Right lobe of liver (tissue), 6 donors: Measurements from ENCODE around the gene TSPAN5. TPM values are rescaled to one million over a fixed set of nuclear protein-coding genes. Genes with fewer than 3 reads are reported as not detected.
"Not testable (repeated sequence)": the region's sequence is repeated elsewhere in the genome, so short reads cannot be mapped to it uniquely, and the experiment has no call there.

Experiments
- ATAC-seq, 4 donors: fragments of 200-7000 bp; cut with Tn5 transposase; one replicate each; pipeline ENCODE4 v1.9.1; 2020; ENCODE audit warnings: mild to moderate bottlenecking in 4 of 4, moderate library complexity in 4 of 4
- DNase-seq, 3 donors: peaks; one replicate each; pipeline ENCODE4 v3.0.0-alpha.2; 2020
- H3K27ac ChIP-seq, 3 donors: fragments of 200-600 bp; one replicate each; pipeline ENCODE4 v1.8.0; 2022
- H3K27me3 ChIP-seq, 2 donors: fragments of 200-600 bp; one replicate each; pipeline ENCODE4 v1.8.0; 2022
- H3K36me3 ChIP-seq, 4 donors: fragments of 200-600 bp; sonication (generic) in 1 of 4; one replicate each; pipeline versions ENCODE4 v1.5.1 to v1.8.0; 2017 to 2022; ENCODE audit warnings: control low read depth in 1 of 4
- H3K4me1 ChIP-seq, 4 donors: fragments of 200-600 bp; sonication (generic) in 1 of 4; one replicate each; pipeline versions ENCODE4 v1.5.1 to v1.8.0; 2017 to 2022; ENCODE audit warnings: control low read depth in 1 of 4
- H3K4me3 ChIP-seq, 3 donors: fragments of 200-600 bp; one replicate each; pipeline ENCODE4 v1.8.0; 2022
- H3K9me3 ChIP-seq, 4 donors: fragments of 200-600 bp; sonication (generic) in 1 of 4; one replicate each; pipeline versions ENCODE4 v1.5.1 to v1.8.0; 2017 to 2022; ENCODE audit warnings: control low read depth in 1 of 4
- POLR2A ChIP-seq: fragments of 450-650 bp; IDR thresholded peaks from one replicate; pipeline ENCODE4 v1.6.1; 2017; ENCODE audit warnings: antibody characterized with exemption, mild to moderate bottlenecking
- WGBS: methylation state at CpG from one replicate; pipeline ENCODE4 v1.1.6; 2018; ENCODE audit warnings: low coverage, low lambda C conversion rate; ENCODE audit not compliant: insufficient coverage; ENCODE audit errors: missing lambda C conversion rate; 5-methylcytosine and 5-hydroxymethylcytosine counted together
- intact Hi-C, 2 donors: fragments of 100-400 bp; cut with DNase I; formaldehyde crosslinking; loops; one replicate each; pipeline versions ENCODE4 v1.11.2 to v1.14.1; 2022
- total RNA-seq, 6 experiments: library from RNA; depleted of rRNA in 2 of 6; stranded (reverse); fragments of >200 nt in 2 of 6; fragmentation: NEBNext Ultra II Directional in 3 of 6; extraction: Animal tissue kit (Norgen Biotek cat#: 25700) in 3 of 6; gene quantifications; one replicate each; pipeline versions ENCODE4 v1.1.0 to v1.2.4, GENCODE V29; 2016 to 2023
- TF ChIP-seq, protein P1 (sequence below), 4 donors: fragments of 200-600 bp in 3 of 4; fragments of 450-650 bp in 1 of 4; IDR thresholded peaks; one replicate each; pipeline versions ENCODE4 v1.5.1 to v1.8.0; 2016 to 2022; ENCODE audit warnings: antibody characterized with exemption in 4 of 4, mild to moderate bottlenecking in 2 of 4
- donor health status: DM: no; HTN: yes; CAD: no.
- donor health status: DM: no; HTN: no; CAD: no.
- donor health status: DM: no; HTN: no; CAD: no.
- donor health status: DM: no; HTN: yes; CAD: no.
- donor health status: DM: no; HTN: yes; CAD: no.

TSPAN5 gene
- total RNA-seq, 6 experiments from 2014 or later, result 0.12 to 1.2 (median 0.50) TPM

GRCh38 chr4:98467627-98468072 is 190.8 kb downstream of the TSPAN5 start:
- no peak for TF ChIP-seq POLR2A
- TF ChIP-seq, protein P1, sequence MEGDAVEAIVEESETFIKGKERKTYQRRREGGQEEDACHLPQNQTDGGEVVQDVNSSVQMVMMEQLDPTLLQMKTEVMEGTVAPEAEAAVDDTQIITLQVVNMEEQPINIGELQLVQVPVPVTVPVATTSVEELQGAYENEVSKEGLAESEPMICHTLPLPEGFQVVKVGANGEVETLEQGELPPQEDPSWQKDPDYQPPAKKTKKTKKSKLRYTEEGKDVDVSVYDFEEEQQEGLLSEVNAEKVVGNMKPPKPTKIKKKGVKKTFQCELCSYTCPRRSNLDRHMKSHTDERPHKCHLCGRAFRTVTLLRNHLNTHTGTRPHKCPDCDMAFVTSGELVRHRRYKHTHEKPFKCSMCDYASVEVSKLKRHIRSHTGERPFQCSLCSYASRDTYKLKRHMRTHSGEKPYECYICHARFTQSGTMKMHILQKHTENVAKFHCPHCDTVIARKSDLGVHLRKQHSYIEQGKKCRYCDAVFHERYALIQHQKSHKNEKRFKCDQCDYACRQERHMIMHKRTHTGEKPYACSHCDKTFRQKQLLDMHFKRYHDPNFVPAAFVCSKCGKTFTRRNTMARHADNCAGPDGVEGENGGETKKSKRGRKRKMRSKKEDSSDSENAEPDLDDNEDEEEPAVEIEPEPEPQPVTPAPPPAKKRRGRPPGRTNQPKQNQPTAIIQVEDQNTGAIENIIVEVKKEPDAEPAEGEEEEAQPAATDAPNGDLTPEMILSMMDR (IDR thresholded peaks at IDR 0.05), result peak; percentile 66 to 79 (median 76)
- H3K27ac ChIP-seq, result no peak overlapping the region
- H3K9me3 ChIP-seq, result no peaks in the 10 kb centered on the region
- 0% methylated on average over 13 of the region's 20 CpGs for WGBS
- no peaks in the 10 kb centered on the region for H3K36me3 ChIP-seq
- intact Hi-C loops, result no loop called here
- DNase-seq (peak; percentile 63 to 78 (median 69)), ATAC-seq (peak; percentile 98 to 99 (median 99))
- H3K4me1 ChIP-seq, result no peaks in the 10 kb centered on the region
- H3K27me3 ChIP-seq, result no peaks in the 10 kb centered on the region
- H3K4me3 ChIP-seq, result peak overlapping the region; percentile 22 to 31 (median 26)

- ATAC-seq, result no peak
- WGBS, result 9% methylated on average over 4 of the region's 8 CpGs
- intact Hi-C loops, result no loop called here
Measured at GRCh38 chr4:98466868-98467599, 191.4 kb downstream of the TSPAN5 start.

GRCh38 chr4:98462487-98462886 is 195.9 kb downstream of the TSPAN5 start:
- Histone ChIP-seq H3K4me3 (no peak overlapping the region), H3K27me3 (no peaks in the 10 kb centered on the region), H3K36me3 (no peaks in the 10 kb centered on the region), H3K27ac (no peak overlapping the region), H3K4me1 (no peaks in the 10 kb centered on the region), H3K9me3 (no peaks in the 10 kb centered on the region)
- DNase-seq (no peak), ATAC-seq (no peak)
- intact Hi-C loops, result no loop called here
- TF ChIP-seq, protein P1 (IDR thresholded peaks at IDR 0.05), result no peak
- TF ChIP-seq POLR2A, result no peak

More at GRCh38 chr4:98466868-98467599, 191.4 kb downstream of the TSPAN5 start:
- no peaks in the 10 kb centered on the region for H3K36me3 ChIP-seq
- H3K9me3 ChIP-seq, result no peaks in the 10 kb centered on the region
- no peak overlapping the region for H3K4me3 ChIP-seq
- H3K27me3 ChIP-seq, result no peaks in the 10 kb centered on the region
- no peaks in the 10 kb centered on the region for H3K4me1 ChIP-seq
- H3K27ac ChIP-seq, result no peak overlapping the region
- no peak for TF ChIP-seq POLR2A
- TF ChIP-seq, protein P1 (IDR thresholded peaks at IDR 0.05), result no peak
- DNase-seq, result no peak

GRCh38 chr4:98461121-98461865 is 197.1 kb downstream of the TSPAN5 start:
- H3K4me1 ChIP-seq, H3K36me3 ChIP-seq, ATAC-seq, H3K27me3 ChIP-seq, H3K9me3 ChIP-seq, H3K4me3 ChIP-seq, DNase-seq, H3K27ac ChIP-seq, intact Hi-C loops: not testable (repeated sequence)
- 53% methylated on average over 2 of the region's 2 CpGs for WGBS

DNA sequence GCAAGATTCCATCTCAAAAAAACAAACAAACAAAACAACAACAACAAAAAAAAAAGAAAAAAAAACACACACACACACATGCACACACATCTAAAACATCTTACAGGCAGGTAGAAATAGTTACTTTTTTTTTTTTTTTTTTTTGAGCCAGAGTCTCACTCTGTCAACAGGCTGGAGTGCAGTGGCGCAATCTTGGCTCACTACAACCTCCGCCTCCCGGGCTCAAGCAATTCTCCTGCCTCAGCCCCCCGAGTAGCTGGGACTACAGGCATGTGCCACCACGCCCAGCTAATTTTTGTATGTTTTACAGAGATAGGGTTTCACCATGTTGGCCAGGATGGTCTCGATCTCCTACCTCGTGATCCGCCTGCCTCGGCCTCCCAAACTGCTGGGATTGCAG is 201.0 kb downstream of the TSPAN5 start:
- H3K9me3 ChIP-seq, ATAC-seq, H3K27ac ChIP-seq, H3K4me3 ChIP-seq, H3K27me3 ChIP-seq, H3K4me1 ChIP-seq, H3K36me3 ChIP-seq, DNase-seq, intact Hi-C loops: not testable (repeated sequence)
- WGBS, result 92% methylated on average over 4 of the region's 9 CpGs
